Measurements from ENCODE around the gene AEBP2.
"Not testable (repeated sequence)": the region's sequence is repeated elsewhere in the genome, so short reads cannot be mapped to it uniquely, and the experiment has no call there.

AEBP2 gene

GRCh38 chr12:19457561-19457960, 18.3 kb downstream of the AEBP2 start:
- H3K27ac Mint-ChIP-seq: peak overlapping the region; percentile 59
- H3K27me3 Mint-ChIP-seq: no peaks in the 10 kb centered on the region
- H3K4me3 Mint-ChIP-seq: no peak overlapping the region
- peaks cover 75% of the 10 kb centered on the region for H3K36me3 Mint-ChIP-seq (ENCODE audit: low read depth)
- peaks cover 73% of the 10 kb centered on the region for H3K4me1 Mint-ChIP-seq (ENCODE audit: low read depth)
- no peaks in the 10 kb centered on the region for H3K9me3 Mint-ChIP-seq
- DNase-seq: no peak

- H3K9me3 Mint-ChIP-seq: no peaks in the 10 kb centered on the region
These were observed 19.4 kb downstream of the AEBP2 start for GRCh38 chr12:19458733-19459132.

GRCh38 chr12:19461999-19462398, 22.7 kb downstream of the AEBP2 start:
- Mint-ChIP-seq H3K4me1 (ENCODE audit: low read depth) (peaks cover 64% of the 10 kb centered on the region), H3K27me3 (no peaks in the 10 kb centered on the region), H3K36me3 (ENCODE audit: low read depth) (peaks cover 71% of the 10 kb centered on the region), H3K27ac (peak overlapping the region; percentile 38), H3K4me3 (no peak overlapping the region), H3K9me3 (no peaks in the 10 kb centered on the region)
- no peak for DNase-seq

More at GRCh38 chr12:19458733-19459132, 19.4 kb downstream of the AEBP2 start:
- peaks cover 76% of the 10 kb centered on the region for H3K36me3 Mint-ChIP-seq (ENCODE audit: low read depth)
- no peak overlapping the region for H3K4me3 Mint-ChIP-seq
- DNase-seq: no peak
- no peaks in the 10 kb centered on the region for H3K27me3 Mint-ChIP-seq
- H3K27ac Mint-ChIP-seq: peak overlapping the region; percentile 35
- peaks cover 76% of the 10 kb centered on the region for H3K4me1 Mint-ChIP-seq (ENCODE audit: low read depth)

GRCh38 chr12:19462406-19462805, 23.1 kb downstream of the AEBP2 start:
- H3K4me3 Mint-ChIP-seq: no peak overlapping the region
- peaks cover 71% of the 10 kb centered on the region for H3K36me3 Mint-ChIP-seq (ENCODE audit: low read depth)
- DNase-seq: no peak
- H3K27ac Mint-ChIP-seq: no peak overlapping the region
- H3K4me1 Mint-ChIP-seq (ENCODE audit: low read depth): peaks cover 61% of the 10 kb centered on the region
- no peaks in the 10 kb centered on the region for H3K9me3 Mint-ChIP-seq
- H3K27me3 Mint-ChIP-seq: no peaks in the 10 kb centered on the region

GRCh38 chr12:19464192-19464580, 24.9 kb downstream of the AEBP2 start:
- Mint-ChIP-seq H3K27me3 (no peaks in the 10 kb centered on the region), H3K36me3 (ENCODE audit: low read depth) (peaks cover 78% of the 10 kb centered on the region), H3K4me3 (no peak overlapping the region), H3K9me3 (no peaks in the 10 kb centered on the region), H3K27ac (peak overlapping the region; percentile 38), H3K4me1 (ENCODE audit: low read depth) (peaks cover 51% of the 10 kb centered on the region)
- DNase-seq: no peak

GRCh38 chr12:19465711-19466110, 26.4 kb downstream of the AEBP2 start:
- Mint-ChIP-seq H3K27me3 (no peaks in the 10 kb centered on the region), H3K36me3 (ENCODE audit: low read depth) (peaks cover 86% of the 10 kb centered on the region), H3K4me1 (ENCODE audit: low read depth) (peaks cover 52% of the 10 kb centered on the region), H3K27ac (peak overlapping the region; percentile 51), H3K4me3 (no peak overlapping the region), H3K9me3 (no peaks in the 10 kb centered on the region)
- no peak for DNase-seq

- no peak overlapping the region for H3K4me3 Mint-ChIP-seq
- H3K27me3 Mint-ChIP-seq: no peaks in the 10 kb centered on the region
- peaks cover 46% of the 10 kb centered on the region for H3K4me1 Mint-ChIP-seq (ENCODE audit: low read depth)
- peaks cover 94% of the 10 kb centered on the region for H3K36me3 Mint-ChIP-seq (ENCODE audit: low read depth)
- H3K9me3 Mint-ChIP-seq: peaks cover 16% of the 10 kb centered on the region
- no peak overlapping the region for H3K27ac Mint-ChIP-seq
- no peak for DNase-seq
These were observed 34.9 kb downstream of the AEBP2 start for GRCh38 chr12:19474147-19474546.

GRCh38 chr12:19475884-19476505, 36.7 kb downstream of the AEBP2 start:
- H3K9me3 Mint-ChIP-seq: peaks cover 25% of the 10 kb centered on the region
- not testable (repeated sequence) for H3K4me3 Mint-ChIP-seq, H3K27ac Mint-ChIP-seq, DNase-seq, H3K27me3 Mint-ChIP-seq
- H3K4me1 Mint-ChIP-seq (ENCODE audit: low read depth): peaks cover 45% of the 10 kb centered on the region
- peaks cover 95% of the 10 kb centered on the region for H3K36me3 Mint-ChIP-seq (ENCODE audit: low read depth)

- Mint-ChIP-seq H3K4me3 (no peak overlapping the region), H3K27me3 (no peaks in the 10 kb centered on the region), H3K27ac (no peak overlapping the region), H3K36me3 (ENCODE audit: low read depth) (peaks cover 96% of the 10 kb centered on the region), H3K9me3 (peaks cover 25% of the 10 kb centered on the region), H3K4me1 (ENCODE audit: low read depth) (peaks cover 50% of the 10 kb centered on the region)
- no peak for DNase-seq
These were observed 37.8 kb downstream of the AEBP2 start for GRCh38 chr12:19477071-19477470.

- no peak for DNase-seq
- H3K27me3 Mint-ChIP-seq: no peaks in the 10 kb centered on the region
- peaks cover 76% of the 10 kb centered on the region for H3K4me1 Mint-ChIP-seq (ENCODE audit: low read depth)
- H3K36me3 Mint-ChIP-seq (ENCODE audit: low read depth): peaks cover 92% of the 10 kb centered on the region
- H3K27ac Mint-ChIP-seq: no peak overlapping the region
- no peak overlapping the region for H3K4me3 Mint-ChIP-seq
- H3K9me3 Mint-ChIP-seq: peaks cover 25% of the 10 kb centered on the region
These were observed 41.2 kb downstream of the AEBP2 start for GRCh38 chr12:19480459-19480858.

GRCh38 chr12:19482036-19482435, 42.7 kb downstream of the AEBP2 start:
- no peak overlapping the region for H3K4me3 Mint-ChIP-seq
- peaks cover 25% of the 10 kb centered on the region for H3K9me3 Mint-ChIP-seq

GRCh38 chr12:19482551-19483109, 43.3 kb downstream of the AEBP2 start:
- Mint-ChIP-seq H3K27me3 (no peaks in the 10 kb centered on the region), H3K36me3 (ENCODE audit: low read depth) (peaks cover 88% of the 10 kb centered on the region), H3K4me3 (peak overlapping the region; percentile 30), H3K4me1 (ENCODE audit: low read depth) (peaks cover 72% of the 10 kb centered on the region), H3K27ac (peak overlapping the region; percentile 87), H3K9me3 (peaks cover 20% of the 10 kb centered on the region)
- DNase-seq: peak; percentile 67

More at GRCh38 chr12:19482036-19482435, 42.7 kb downstream of the AEBP2 start:
- peak overlapping the region; percentile 87 for H3K27ac Mint-ChIP-seq
- peaks cover 78% of the 10 kb centered on the region for H3K4me1 Mint-ChIP-seq (ENCODE audit: low read depth)
- H3K36me3 Mint-ChIP-seq (ENCODE audit: low read depth): peaks cover 92% of the 10 kb centered on the region
- H3K27me3 Mint-ChIP-seq: no peaks in the 10 kb centered on the region
- DNase-seq: no peak

- Mint-ChIP-seq H3K4me3 (peak overlapping the region; percentile 1), H3K36me3 (ENCODE audit: low read depth) (peaks cover 84% of the 10 kb centered on the region), H3K4me1 (ENCODE audit: low read depth) (peaks cover 74% of the 10 kb centered on the region), H3K27me3 (no peaks in the 10 kb centered on the region), H3K9me3 (peaks cover 13% of the 10 kb centered on the region), H3K27ac (peak overlapping the region; percentile 87)
- DNase-seq: no peak
These were observed 44.4 kb downstream of the AEBP2 start for GRCh38 chr12:19483727-19484126.

GRCh38 chr12:19484738-19485137, 45.4 kb downstream of the AEBP2 start:
- H3K4me1 Mint-ChIP-seq (ENCODE audit: low read depth): peaks cover 77% of the 10 kb centered on the region
- peaks cover 84% of the 10 kb centered on the region for H3K36me3 Mint-ChIP-seq (ENCODE audit: low read depth)
- H3K27me3 Mint-ChIP-seq: no peaks in the 10 kb centered on the region
- no peak for DNase-seq
- H3K4me3 Mint-ChIP-seq: no peak overlapping the region
- H3K9me3 Mint-ChIP-seq: peaks cover 7% of the 10 kb centered on the region
- peak overlapping the region; percentile 77 for H3K27ac Mint-ChIP-seq

GRCh38 chr12:19485240-19485639, 45.9 kb downstream of the AEBP2 start:
- DNase-seq: no peak
- H3K27ac Mint-ChIP-seq: peak overlapping the region; percentile 77
- H3K4me1 Mint-ChIP-seq (ENCODE audit: low read depth): peaks cover 81% of the 10 kb centered on the region
- H3K27me3 Mint-ChIP-seq: no peaks in the 10 kb centered on the region
- H3K4me3 Mint-ChIP-seq: no peak overlapping the region
- H3K36me3 Mint-ChIP-seq (ENCODE audit: low read depth): peaks cover 82% of the 10 kb centered on the region
- H3K9me3 Mint-ChIP-seq: peaks cover 6% of the 10 kb centered on the region

Data from activated T-cell treated with anti-CD3 and anti-CD28 coated beads, Interleukin-2, amount 50 U/mL, for 24 hours (primary cell).